EL (cell line): ENCODE data around the gene RPS3.
"Not testable (repeated sequence)": the region's sequence is repeated elsewhere in the genome, so short reads cannot be mapped to it uniquely, and the experiment has no call there.

ENCODE experiments used
- DNase-seq: peaks from one replicate; pipeline ENCODE4 v3.0.0-alpha.2; 2016

The RPS3 gene

DNA sequence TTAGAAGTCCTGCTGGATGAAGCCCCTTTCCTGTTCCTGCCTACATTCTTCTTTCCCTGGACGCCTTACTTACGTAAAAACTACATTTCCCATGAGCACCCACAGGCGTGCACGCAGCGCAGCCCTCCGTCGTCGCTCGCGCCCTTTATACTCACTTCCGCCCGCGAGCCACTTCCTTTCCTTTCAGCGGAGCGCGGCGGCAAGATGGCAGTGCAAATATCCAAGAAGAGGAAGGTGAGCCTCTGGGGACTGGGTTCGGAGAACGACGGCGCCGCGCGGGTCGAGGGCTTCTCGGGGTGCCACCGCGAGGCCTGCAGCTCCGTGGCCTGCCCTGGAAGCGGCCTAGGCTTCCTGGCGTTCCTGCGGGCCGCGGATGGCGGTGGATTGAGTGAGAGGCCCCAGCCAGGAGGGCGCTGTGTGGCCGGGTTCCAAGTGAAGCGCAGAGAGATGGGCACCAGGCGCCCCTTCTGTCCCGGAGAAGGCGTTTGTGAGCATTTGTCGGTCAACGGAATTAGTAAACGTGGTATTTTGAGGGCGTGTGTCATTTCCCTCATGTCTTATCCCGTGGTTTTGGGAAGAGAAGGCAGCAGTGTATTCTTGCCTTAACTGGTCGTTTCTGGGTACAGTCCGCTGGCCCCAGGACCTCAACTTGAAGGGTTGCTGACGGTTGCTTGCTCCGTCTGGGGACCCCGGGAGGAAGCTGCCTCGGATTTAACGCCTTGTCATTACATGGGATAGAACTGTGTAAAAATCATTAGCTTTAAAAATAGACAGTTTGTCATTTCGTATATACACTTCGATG is at the start of gene RPS3:
Gene RPS3 (plus strand): TSS at position 175 of the 802 bp plus-strand sequence. CDS start 30 bp downstream, at position 205.
- peak; percentile 91 for DNase-seq

DNA sequence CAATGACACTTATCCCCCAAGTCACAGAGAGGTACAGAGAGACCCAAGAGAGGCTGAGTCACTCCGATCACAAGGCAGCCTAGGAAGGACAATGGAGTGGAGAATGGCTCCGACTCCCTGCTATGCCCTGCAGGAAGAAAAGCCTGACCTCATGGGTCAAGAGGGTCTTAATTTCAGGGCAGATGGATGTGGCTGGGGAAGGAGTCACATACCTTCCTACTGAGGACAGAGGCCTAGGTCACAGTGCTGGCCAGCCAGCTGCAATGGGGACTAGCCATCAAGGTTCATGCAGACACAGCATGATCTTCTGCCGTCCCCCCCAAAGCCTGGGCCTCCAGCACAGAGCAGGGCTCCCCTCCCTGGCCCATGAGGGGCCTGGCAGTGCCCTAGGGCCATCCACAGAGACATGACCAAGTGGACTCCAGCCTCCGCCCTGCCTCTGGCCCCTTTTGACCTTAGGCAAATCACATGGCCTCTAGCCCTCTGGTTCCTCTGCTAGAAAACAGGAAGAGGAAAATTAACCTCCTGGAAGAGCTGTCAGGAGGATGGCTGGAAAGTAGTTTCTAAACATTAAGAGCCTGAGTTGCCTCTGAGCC is 49.7 kb upstream of the RPS3 start:
- no peak for DNase-seq

DNA sequence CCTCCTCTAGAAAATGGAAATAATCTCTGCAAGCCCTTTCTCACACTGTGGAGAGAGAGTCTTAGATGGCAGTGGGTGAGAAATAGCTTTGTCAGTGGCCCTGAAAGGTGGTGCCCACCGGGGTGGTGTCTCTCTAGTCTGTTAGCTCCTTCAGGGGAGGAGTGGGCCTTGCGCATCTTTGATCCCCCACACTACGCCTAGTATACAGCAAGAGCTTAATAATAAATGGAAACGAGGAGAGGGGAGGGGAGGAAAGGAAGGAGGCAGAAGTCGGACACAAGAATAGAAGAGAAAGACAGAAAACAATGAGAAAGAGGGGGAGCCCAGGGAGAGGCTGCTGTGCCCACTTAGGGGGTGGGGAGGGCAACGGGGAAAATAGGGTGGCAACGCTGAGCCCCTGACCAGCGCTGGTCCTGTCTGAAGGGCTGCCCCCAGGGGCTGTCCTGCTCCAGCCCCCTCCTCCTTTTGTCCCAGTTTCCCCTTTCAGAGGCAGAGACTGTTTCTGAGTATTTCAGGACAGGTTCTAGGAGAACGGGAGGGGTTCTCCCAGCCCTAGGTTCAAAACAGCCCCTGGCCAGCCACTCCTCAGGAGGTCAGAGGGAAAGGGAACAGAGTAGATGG is 49.1 kb upstream of the RPS3 start:
- no peak for DNase-seq

DNA sequence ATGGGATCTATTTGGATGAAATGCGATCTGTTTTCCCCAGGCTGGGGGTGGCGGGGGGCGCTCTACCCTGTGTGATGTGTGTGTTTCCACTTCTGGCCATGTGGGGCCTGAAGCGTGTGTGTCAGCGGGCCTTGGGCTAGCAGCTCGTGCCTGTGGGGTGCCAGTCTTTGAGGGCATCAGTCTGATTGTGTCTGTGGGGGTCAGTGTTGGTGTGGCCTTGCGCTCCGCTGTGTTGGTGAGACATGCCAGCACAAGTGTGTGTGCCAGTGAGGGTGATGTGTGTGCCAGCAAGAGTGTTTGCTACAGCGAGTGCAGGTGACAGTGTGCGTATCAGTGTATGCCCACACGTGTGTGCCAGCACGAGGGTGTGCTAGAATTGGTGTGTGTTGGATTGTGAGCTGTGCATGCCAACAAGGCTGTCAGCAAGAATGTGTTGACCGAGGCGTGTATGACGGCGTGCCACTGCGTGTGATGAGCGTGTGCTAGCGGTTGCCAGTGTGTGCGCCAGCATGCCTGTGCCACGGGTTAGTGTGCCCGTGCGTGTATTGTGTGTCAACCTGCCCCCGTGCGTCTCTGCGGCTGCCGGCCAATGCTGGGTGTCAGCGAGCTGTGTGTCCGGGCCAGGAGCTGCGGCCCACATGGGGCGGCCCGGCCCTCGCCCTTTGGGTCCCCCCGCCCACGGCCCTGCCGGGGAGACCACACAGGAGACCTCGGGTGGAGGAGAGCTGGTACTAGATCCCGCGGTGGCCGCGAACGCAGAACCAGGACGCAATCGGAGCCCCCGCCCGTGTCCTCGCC is 48.4 kb upstream of the RPS3 start:
- no peak for DNase-seq

DNA sequence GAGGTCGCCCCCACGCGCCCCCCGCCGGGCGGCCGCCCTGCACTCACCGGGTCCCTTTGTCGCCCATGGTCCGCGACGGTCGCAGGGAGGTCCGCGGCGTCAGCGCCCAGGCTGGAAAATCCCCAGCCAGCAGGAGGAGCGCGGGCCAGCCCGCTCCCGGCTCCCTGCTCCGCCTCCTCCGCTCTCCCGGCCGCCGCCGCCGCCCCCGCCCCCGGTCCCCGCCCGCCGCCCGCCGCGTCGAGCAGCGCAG is 47.9 kb upstream of the RPS3 start, which contains the start of gene ARRB1:
Gene ARRB1 (minus strand): TSS at position 121 of the 250 bp plus-strand sequence. CDS start 54 bp downstream, at position 67.
- DNase-seq, result no peak

DNA sequence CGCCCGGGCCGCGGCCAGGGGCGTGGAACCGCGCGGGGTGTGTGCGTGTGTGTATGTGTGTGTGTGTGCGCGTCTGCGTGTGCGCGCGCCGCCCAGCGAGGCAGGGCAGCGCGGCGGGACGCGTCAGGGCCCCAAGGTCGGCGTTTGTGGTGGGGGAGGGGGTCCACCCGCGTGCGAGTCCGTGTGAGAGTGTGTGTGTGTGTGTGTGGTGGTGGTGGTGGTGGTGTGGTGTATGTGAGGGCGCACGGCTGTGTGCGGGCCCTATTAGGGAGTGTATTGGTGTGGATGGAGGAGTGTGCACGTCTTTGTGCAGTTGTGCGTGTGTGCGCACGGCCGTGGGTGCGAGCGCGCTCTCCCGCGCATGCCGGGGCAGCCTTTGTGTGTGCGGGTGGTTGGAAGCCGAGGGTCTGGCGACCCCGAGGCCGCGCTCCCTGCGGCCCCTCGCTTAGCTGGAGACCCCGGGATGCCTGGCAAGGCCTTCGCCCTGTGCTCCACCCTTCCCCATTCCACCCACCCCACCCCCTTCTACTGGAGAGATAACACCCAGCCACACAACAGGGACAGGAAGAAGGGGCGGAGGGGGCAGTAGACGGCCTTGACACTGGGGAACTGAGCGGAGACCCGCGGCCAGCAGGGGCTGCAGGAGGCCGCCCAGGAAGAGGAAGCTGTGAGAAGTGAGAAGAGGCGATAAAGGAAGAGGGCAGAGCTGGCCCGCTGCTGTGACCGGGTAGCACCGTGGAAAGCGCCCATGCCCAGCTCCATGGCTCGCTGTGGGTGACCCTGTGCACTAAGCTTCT is 47.3 kb upstream of the RPS3 start:
- DNase-seq, result no peak

DNA sequence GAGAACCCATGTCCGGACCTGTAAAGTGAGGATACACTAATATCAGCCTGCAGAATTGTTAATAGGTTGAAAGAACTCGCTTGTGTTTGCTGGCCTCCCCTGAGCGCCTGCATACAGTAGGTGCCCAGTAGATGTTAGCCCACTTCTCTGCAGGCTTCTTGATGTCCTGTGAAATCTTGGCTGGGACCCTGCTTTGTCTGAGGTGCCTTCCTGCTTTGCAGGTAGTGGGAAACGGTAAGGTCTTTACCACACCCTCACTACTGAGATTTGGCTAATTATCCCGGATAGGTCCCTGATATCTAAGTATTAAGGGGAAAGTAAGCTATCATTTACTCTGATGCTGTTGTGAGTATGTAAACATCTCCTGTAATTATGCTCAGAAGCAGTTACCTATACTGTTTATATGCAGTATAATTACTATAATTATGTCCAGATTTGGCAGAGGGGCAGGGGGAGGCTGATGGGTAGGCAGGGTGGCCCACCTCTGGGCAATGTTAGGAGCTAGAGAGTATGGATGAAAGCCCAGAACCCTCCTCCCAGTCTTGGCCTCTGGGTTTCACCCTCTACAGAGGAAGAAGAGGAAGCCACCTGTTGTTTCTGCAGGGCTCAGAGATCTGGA is 46.6 kb upstream of the RPS3 start:
- DNase-seq, result no peak

DNA sequence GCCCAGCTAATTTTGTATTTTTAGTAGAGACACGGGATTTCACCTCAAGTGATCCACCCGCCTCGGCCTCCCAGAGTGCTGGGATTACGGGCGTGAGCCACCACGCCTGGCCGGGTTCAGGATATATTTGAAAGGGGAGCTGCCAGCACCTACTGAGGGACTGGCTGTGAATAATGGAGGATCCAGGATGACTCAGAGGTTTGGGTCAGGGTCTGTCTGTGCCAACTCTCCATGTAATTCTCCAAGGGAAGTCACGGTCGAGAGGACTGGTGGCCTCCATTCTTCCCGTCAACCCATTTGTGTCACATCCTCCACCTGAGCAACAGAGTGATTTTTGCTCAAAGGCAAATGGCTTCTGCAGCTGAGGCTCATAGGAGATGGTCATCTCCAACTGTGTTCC is 44.3 kb upstream of the RPS3 start:
- no peak for DNase-seq

DNA sequence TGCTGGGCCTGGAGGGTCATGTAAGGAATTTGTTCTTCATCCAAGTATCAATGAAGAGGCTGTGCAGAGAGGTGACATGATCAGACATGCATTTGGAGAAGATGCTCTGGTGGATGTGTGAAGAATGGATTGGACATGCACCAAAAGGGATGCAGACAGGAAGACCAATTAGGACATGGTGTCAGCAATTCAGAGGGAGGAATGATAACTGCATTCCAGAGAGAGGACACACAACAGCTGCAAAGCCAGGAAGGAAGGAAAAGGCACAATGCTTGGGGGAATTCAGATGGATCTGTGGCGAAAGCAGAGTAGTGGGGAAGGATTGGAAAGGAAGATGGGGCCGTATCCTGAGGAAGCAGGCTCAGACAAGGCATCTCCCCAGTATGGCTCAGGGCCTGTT is 42.7 kb upstream of the RPS3 start:
- DNase-seq, result no peak

DNA sequence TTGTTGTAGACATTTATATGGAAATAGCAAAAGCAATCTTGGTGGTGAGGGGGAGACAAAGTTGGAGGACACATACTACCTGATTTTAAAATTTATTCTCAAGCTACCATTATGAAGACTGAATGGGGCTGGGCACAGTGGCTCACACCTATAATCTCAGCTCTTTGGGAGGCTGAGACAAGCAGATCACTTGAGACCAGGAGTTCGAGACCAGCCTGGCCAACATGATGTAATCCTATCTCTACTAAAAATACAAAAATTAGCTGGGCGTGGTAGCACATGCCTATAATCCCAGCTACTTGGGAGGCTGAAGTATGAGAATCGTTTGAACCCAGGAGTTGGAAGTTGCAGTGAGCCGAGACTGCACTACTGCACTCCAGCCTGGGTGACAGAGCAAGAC is 37.0 kb upstream of the RPS3 start:
- not testable (repeated sequence) for DNase-seq

DNA sequence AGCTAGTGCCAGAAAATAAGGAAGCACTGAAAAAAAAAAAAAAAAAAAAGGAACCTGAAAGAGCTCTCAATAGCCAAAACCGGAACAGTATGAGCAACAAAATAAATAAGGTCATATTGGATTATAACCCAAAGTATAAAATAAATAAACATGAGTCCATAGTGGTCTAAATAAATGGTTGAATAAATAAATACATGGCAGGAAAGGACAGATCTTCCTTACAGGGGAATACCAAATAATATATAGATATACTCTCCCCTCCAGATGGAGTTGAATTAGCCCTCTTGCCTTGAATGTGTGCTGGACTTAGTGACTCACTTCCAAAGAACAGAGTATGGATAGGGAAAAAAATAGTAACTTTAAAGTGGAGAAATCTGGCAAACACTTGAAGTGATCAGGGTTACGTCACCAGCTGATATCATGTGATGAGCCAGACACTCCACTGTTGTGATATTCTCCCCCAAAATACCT is 33.6 kb upstream of the RPS3 start:
- peak; percentile 53 for DNase-seq

DNA sequence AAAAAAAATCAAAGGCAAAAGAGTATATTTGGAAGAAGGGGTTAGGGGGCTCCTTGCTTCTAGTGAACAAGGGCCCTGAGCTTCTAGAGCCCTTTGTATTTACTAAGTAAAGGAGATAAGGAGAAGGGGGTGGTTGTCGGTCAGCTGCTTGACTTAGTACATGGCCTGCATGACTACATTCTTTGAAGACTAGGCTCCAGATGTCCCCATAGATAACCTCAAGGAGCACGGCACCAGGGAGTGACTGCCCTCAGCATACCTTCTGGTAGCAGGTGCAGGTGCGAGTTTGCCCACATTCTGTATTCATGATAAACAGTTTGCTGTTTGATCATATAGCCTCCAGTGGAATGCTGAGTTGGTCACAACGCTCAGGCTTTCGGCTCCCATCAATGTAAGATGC is 32.5 kb upstream of the RPS3 start:
- not testable (repeated sequence) for DNase-seq

DNA sequence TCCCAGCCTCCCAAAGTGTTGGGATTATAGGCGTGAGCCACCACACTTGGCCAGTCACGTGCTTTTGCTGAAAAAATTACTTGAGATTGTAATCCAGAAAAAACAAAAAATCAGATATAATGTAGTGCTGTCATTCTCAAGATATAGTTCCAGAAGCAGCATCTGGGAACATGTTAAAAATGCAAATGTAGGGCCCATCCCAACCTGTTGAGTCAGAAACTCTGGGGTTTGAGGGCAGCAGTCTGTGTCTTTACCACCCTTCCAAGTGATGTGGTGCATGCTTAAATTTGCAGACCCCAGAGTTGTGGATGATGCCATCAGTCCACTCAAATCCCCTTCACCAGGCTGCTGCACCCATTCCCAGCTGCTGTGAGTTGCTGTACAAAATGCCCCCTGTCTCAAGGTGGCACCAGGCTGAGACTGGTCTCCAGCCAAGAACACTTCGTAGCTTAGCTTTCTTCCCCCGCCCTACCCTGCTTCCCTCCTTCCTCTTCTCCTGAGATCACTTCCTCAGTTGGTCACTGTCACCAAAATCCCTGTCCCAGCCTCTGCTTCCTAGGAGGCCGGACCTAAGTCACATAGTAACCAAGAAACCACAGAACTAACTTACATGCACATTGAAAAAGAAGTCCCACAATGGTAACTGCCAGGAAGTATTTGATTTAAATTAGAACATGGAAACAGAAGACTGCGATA is 29.6 kb upstream of the RPS3 start:
- DNase-seq, result no peak

DNA sequence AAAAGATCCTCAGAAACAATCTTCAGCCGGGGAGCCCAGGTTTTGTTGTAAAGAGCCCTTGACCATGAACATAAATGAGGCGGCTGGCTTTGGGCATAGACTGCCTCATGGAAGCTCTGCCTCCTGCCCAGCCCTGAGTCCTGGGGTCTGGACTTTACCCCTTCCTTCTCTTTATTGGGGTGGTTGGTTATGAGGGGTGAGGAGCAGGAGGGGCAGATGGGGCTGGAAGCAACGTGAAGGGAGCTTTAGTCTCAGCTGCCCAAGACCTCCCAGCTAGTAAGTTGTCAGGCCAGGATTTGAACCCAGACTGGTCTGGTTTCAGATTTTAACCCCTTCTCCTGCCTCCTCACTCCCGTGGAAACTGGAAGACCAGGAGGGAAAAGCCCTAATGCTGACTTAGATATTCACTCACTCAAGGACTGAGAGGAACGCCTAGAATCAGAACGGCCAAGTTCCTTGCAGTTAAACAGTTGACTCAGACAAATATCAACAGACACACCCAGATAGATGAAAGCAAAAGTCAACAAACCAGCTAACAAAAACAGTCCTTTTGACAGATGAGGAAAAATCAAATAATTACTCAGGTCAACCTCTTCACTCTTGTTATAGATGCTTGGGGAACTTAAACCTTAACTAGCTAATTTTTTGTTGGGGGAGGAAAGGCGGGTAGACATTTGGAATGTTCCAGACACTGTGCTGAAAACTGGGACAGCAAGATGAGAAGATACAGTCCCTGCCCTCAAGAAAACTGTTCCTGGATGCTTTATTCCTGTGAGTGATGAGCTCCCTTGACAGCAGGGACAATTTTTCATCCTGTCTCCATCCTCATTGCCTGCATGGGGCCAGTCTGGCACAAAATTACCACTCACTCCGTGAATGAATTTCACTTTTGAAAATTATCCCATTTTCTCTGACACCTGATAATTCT is 27.1 kb upstream of the RPS3 start:
- no peak for DNase-seq

DNA sequence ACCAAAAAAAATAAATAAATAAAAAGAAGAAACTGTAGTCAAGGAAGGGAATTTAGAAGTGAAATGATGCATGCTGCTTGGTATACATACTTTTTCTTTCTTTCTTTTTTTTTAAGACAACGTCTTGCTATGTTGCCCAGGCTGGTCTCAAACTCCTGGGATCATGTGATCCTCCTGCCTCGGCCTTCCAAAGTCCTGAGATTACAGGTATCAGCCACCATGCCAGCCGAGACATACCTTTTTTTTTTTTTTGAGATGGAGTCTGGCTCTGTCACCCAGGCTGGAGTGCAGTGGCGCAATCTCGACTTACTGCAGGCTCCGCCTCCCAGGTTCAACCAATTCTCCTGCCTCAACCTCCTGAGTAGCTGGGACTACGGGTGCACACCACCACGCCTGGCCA is 26.1 kb upstream of the RPS3 start:
- DNase-seq, result no peak

DNA sequence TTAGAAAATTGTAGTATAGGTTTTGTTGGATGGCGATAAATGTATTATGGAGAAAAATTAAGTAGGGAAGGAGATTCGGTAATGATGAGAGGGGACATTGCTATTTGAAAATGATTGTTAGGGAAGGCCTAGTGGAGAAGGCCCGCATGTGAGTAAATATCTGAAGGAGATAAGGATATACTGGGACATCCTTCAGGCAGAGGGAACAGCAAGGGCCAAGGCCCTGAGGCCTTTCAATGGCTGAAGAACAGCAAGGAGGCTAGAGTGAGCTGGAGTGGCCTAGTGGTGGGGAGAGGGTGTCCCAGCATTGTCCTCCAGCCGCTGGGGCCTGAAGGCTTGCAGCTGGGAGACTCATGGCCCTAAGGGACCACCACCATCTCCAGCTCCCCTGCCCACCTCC is 24.7 kb upstream of the RPS3 start:
- no peak for DNase-seq

DNA sequence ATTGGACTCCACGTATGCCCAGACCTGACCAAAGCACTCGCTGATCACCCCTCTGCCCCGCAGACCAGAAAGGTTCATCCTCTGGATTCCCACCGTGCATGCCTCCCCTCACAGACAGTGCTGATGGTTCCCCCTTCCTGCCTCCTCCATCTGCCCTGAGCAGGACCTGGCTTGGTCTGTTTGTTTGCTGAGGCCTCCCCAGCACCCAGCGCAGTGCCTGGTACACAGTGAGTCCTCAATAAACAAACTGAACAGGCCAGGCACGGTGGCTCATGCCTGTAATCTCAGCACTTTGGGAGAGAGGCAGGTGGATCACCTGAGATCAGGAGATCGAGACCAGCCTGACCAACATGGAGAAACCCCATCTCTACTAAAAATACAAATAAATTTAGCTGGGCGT is 23.7 kb upstream of the RPS3 start:
- no peak for DNase-seq

DNA sequence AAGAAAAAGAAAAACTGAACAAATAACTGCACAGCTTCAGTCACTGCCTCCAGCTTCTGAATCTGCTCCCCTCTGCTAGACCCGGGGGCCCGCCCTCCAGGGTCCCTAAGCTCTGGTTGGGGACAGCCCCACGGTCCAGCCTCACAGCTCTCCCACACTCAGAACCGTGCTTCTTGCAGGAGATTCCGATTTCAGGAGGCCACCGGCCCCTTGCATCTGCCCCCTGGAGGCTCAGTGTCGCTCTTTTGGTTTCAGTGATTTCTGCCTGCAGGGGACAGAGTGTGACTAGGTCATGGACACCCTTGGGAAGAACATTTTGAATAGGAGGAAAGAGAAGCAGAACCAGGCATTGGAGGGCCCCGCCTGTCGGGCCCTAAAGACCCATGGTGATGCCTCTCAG is 23.1 kb upstream of the RPS3 start:
- no peak for DNase-seq

DNA sequence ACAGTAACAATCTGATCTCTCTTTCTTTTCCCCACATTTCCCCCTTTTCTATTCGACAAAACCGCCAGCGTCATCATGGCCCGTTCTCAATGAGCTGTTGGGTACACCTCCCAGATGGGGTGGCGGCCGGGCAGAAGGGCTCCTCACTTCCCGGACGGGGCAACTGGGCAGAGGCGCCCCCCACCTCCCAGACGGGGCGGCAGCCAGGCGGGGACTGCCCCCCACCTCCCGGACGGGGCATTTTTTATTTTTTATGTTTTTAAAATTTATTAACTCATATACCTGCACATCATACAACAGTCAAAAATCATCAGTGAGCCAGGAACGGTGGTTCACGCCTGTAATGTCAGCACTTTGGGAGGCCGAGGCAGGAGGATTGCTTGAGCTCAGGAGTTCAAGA is 20.5 kb upstream of the RPS3 start:
- not testable (repeated sequence) for DNase-seq

DNA sequence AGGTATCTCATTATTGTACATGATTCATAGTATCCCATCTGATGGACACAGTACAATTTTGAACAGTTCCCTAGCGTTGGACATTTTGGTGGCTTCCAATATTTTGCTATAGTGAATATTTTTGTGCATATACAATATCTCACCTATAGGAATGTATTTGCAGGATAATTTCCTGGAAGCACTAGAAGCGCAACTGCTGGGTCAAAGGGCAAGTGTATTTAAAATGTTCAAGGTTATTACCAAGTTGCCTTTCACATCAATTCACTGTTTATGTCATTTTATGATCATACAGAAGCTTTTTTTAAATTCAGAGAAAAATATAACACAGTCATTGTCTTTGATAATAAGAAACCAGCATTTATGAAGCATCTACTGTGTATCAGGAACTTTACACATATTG is 19.1 kb upstream of the RPS3 start:
- no peak for DNase-seq
